Liver (tissue), 3 donors: ENCODE measurements around the gene DCXR.

Experiments used
- EGR1 ChIP-seq, 2 donors: IDR thresholded peaks; 2 replicates each; pipeline ENCODE4 v1.6.1; 2016 to 2018; ENCODE audit warnings: antibody characterized with exemption in 2 of 2, low read depth in 2 of 2
- FOXA1 ChIP-seq: IDR thresholded peaks from 2 replicates; pipeline ENCODE4 v1.6.1; 2016; ENCODE audit warnings: antibody characterized with exemption
- HNF4A ChIP-seq, 2 donors: conservative IDR thresholded peaks; 2 replicates each; pipeline ENCODE4 v1.6.1; 2016; ENCODE audit warnings: antibody characterized with exemption in 2 of 2, mild to moderate bottlenecking in 2 of 2
- JUND ChIP-seq, 2 donors: IDR thresholded peaks; 2 replicates each; pipeline ENCODE4 v1.6.1; 2016; ENCODE audit warnings: antibody characterized with exemption in 2 of 2
- RAD21 ChIP-seq, 2 donors: IDR thresholded peaks; 2 replicates each; pipeline ENCODE4 v1.6.1; 2016; ENCODE audit warnings: antibody characterized with exemption in 2 of 2, mild to moderate bottlenecking in 2 of 2
- RXRA ChIP-seq, 2 donors: IDR thresholded peaks; 2 replicates each; pipeline ENCODE4 v1.6.1; 2017 to 2018; ENCODE audit warnings: antibody characterized with exemption in 2 of 2, mild to moderate bottlenecking in 1 of 2
- SP1 ChIP-seq: IDR thresholded peaks from 2 replicates; pipeline ENCODE4 v1.6.1; 2018; ENCODE audit warnings: antibody characterized with exemption, mild to moderate bottlenecking
- TAF1 ChIP-seq: conservative IDR thresholded peaks from 2 replicates; pipeline ENCODE4 v1.6.1; 2016; ENCODE audit warnings: antibody characterized with exemption, mild to moderate bottlenecking
- YY1 ChIP-seq: IDR thresholded peaks from 2 replicates; pipeline ENCODE4 v1.6.1; 2016; ENCODE audit warnings: antibody characterized with exemption, mild to moderate bottlenecking
- TF ChIP-seq, protein P1 (sequence below): IDR thresholded peaks from 2 replicates; pipeline ENCODE4 v1.6.1; 2016; ENCODE audit warnings: antibody characterized with exemption
- TF ChIP-seq, protein P2 (sequence below): fragments of 150-350 bp; IDR thresholded peaks from 2 replicates; pipeline ENCODE4 v1.5.1; 2017; ENCODE audit warnings: improper control_type of control experiment, low read depth, low read length; ENCODE audit not compliant: missing input control
- TF ChIP-seq, protein P3 (sequence below): IDR thresholded peaks from 2 replicates; pipeline ENCODE4 v1.6.1; 2016; ENCODE audit warnings: antibody characterized with exemption, mild to moderate bottlenecking
- TF ChIP-seq, protein P4 (sequence below): IDR thresholded peaks from 2 replicates; pipeline ENCODE4 v1.6.1; 2016; ENCODE audit warnings: antibody characterized with exemption
- donor health status: healthy.
- donor health status: healthy.

DNA sequence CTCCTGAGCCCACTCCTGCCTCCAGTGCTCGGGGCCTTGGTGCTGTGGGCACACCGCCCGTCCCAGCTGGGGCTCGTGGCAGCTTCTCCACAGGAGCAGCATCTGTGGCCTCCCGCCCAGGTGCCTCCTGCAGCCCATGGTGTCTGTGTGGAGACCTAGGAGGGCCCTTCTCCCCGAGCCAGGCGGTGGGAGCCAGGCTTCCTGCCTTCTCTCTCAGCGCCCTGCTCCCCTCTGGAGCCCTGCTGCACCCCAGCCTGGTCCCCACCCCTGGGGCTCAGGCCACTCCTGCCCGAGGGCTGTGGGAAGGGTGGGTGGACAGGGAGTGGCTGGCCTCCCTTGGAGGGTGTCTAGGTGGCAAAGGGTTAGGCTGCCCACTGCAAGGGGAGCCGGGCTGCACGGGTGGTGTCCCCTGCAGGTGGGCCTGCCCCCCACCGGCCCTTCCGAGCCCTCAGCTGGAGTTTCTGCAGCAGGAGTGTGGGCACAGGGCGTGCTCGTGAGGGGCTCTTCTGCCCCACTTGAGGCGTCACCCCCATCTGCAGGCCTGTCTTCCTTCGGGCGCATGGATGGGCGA lies 25.8 kb downstream of the DCXR start:
- TF ChIP-seq RAD21 (IDR thresholded peaks at IDR 0.05): no peak
- TF ChIP-seq, protein P1, sequence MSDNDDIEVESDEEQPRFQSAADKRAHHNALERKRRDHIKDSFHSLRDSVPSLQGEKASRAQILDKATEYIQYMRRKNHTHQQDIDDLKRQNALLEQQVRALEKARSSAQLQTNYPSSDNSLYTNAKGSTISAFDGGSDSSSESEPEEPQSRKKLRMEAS: no peak
- TF ChIP-seq, protein P2, sequence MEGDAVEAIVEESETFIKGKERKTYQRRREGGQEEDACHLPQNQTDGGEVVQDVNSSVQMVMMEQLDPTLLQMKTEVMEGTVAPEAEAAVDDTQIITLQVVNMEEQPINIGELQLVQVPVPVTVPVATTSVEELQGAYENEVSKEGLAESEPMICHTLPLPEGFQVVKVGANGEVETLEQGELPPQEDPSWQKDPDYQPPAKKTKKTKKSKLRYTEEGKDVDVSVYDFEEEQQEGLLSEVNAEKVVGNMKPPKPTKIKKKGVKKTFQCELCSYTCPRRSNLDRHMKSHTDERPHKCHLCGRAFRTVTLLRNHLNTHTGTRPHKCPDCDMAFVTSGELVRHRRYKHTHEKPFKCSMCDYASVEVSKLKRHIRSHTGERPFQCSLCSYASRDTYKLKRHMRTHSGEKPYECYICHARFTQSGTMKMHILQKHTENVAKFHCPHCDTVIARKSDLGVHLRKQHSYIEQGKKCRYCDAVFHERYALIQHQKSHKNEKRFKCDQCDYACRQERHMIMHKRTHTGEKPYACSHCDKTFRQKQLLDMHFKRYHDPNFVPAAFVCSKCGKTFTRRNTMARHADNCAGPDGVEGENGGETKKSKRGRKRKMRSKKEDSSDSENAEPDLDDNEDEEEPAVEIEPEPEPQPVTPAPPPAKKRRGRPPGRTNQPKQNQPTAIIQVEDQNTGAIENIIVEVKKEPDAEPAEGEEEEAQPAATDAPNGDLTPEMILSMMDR: no peak
- TF ChIP-seq YY1: no peak
- TF ChIP-seq, protein P3, sequence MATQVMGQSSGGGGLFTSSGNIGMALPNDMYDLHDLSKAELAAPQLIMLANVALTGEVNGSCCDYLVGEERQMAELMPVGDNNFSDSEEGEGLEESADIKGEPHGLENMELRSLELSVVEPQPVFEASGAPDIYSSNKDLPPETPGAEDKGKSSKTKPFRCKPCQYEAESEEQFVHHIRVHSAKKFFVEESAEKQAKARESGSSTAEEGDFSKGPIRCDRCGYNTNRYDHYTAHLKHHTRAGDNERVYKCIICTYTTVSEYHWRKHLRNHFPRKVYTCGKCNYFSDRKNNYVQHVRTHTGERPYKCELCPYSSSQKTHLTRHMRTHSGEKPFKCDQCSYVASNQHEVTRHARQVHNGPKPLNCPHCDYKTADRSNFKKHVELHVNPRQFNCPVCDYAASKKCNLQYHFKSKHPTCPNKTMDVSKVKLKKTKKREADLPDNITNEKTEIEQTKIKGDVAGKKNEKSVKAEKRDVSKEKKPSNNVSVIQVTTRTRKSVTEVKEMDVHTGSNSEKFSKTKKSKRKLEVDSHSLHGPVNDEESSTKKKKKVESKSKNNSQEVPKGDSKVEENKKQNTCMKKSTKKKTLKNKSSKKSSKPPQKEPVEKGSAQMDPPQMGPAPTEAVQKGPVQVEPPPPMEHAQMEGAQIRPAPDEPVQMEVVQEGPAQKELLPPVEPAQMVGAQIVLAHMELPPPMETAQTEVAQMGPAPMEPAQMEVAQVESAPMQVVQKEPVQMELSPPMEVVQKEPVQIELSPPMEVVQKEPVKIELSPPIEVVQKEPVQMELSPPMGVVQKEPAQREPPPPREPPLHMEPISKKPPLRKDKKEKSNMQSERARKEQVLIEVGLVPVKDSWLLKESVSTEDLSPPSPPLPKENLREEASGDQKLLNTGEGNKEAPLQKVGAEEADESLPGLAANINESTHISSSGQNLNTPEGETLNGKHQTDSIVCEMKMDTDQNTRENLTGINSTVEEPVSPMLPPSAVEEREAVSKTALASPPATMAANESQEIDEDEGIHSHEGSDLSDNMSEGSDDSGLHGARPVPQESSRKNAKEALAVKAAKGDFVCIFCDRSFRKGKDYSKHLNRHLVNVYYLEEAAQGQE: no peak
- TF ChIP-seq SP1: no peak
- TF ChIP-seq, protein P4, sequence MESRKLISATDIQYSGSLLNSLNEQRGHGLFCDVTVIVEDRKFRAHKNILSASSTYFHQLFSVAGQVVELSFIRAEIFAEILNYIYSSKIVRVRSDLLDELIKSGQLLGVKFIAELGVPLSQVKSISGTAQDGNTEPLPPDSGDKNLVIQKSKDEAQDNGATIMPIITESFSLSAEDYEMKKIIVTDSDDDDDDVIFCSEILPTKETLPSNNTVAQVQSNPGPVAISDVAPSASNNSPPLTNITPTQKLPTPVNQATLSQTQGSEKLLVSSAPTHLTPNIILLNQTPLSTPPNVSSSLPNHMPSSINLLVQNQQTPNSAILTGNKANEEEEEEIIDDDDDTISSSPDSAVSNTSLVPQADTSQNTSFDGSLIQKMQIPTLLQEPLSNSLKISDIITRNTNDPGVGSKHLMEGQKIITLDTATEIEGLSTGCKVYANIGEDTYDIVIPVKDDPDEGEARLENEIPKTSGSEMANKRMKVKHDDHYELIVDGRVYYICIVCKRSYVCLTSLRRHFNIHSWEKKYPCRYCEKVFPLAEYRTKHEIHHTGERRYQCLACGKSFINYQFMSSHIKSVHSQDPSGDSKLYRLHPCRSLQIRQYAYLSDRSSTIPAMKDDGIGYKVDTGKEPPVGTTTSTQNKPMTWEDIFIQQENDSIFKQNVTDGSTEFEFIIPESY: no peak
- TF ChIP-seq RXRA (IDR thresholded peaks at IDR 0.05): no peak
- TF ChIP-seq JUND (IDR thresholded peaks at IDR 0.05): no peak
- no peak for TF ChIP-seq HNF4A (conservative IDR thresholded peaks at IDR 0.05)
- TF ChIP-seq TAF1: no peak
- no peak for TF ChIP-seq EGR1 (IDR thresholded peaks at IDR 0.05; ENCODE audit: low read depth in 2 of 2)
- no peak for TF ChIP-seq FOXA1
